GM18858 (cell line): ENCODE results near the gene TYW1.
A peak's percentile ranks its signal among the peaks of the same experiment; 100 is the strongest.
"Not testable (repeated sequence)": the region's sequence is repeated elsewhere in the genome, so short reads cannot be mapped to it uniquely, and the experiment has no call there.

Experiments
- ATAC-seq: cut with Tn5 transposase; IDR thresholded peaks from one replicate; pipeline ENCODE4 v1.9.1; 2021; ENCODE audit not compliant: unreplicated experiment

TYW1 gene

GRCh38 chr7:67114483-67115246 lies 118.0 kb downstream of the TYW1 start:
- not testable (repeated sequence) for ATAC-seq

- ATAC-seq: not testable (repeated sequence)
Observed at GRCh38 chr7:67120491-67120890, 123.9 kb downstream of the TYW1 start.

- not testable (repeated sequence) for ATAC-seq
Observed at GRCh38 chr7:67128257-67128656, 131.6 kb downstream of the TYW1 start.

- ATAC-seq: not testable (repeated sequence)
Observed at GRCh38 chr7:67130766-67131165, 134.1 kb downstream of the TYW1 start.

- not testable (repeated sequence) for ATAC-seq
Observed at GRCh38 chr7:67134912-67135311, 138.3 kb downstream of the TYW1 start.

GRCh38 chr7:67135617-67136486 lies 139.2 kb downstream of the TYW1 start:
- not testable (repeated sequence) for ATAC-seq

GRCh38 chr7:67137489-67137888 lies 140.9 kb downstream of the TYW1 start:
- ATAC-seq: not testable (repeated sequence)

GRCh38 chr7:67139876-67140275 lies 143.2 kb downstream of the TYW1 start:
- ATAC-seq: not testable (repeated sequence)

- not testable (repeated sequence) for ATAC-seq
Observed at GRCh38 chr7:67141001-67141400, 144.4 kb downstream of the TYW1 start.

GRCh38 chr7:67143091-67143786 lies 146.6 kb downstream of the TYW1 start:
- not testable (repeated sequence) for ATAC-seq

- ATAC-seq: not testable (repeated sequence)
Observed at GRCh38 chr7:67145581-67146193, 149.1 kb downstream of the TYW1 start.

- not testable (repeated sequence) for ATAC-seq
Observed at GRCh38 chr7:67149131-67149530, 152.5 kb downstream of the TYW1 start.

- ATAC-seq: not testable (repeated sequence)
Observed at GRCh38 chr7:67154374-67154773, 157.7 kb downstream of the TYW1 start.

- not testable (repeated sequence) for ATAC-seq
Observed at GRCh38 chr7:67156064-67156463, 159.4 kb downstream of the TYW1 start.

GRCh38 chr7:67163285-67163684 lies 166.7 kb downstream of the TYW1 start:
- peak; percentile 94 for ATAC-seq

- ATAC-seq: peak; percentile 87
Observed at GRCh38 chr7:67171151-67171550, 174.5 kb downstream of the TYW1 start.

- peak; percentile 40 for ATAC-seq
Observed at GRCh38 chr7:67176730-67177129, 180.1 kb downstream of the TYW1 start.

- ATAC-seq: not testable (repeated sequence)
Observed at GRCh38 chr7:67178915-67179688, 182.5 kb downstream of the TYW1 start.

GRCh38 chr7:67182956-67183750 lies 186.5 kb downstream of the TYW1 start:
- ATAC-seq: not testable (repeated sequence)
